T1000 (cell line): ENCODE results near the gene YTHDF1.
"Not testable (repeated sequence)": the region's sequence is repeated elsewhere in the genome, so short reads cannot be mapped to it uniquely, and the experiment has no call there.

Experiments
- DNase-seq: peaks from one replicate; lab custom pipeline; 2025; ENCODE audit warnings: mixed read lengths; lab: John Stamatoyannopoulos, UW

The YTHDF1 gene

GRCh38 chr20:63169681-63170080, 46.2 kb downstream of the YTHDF1 start:
- no peak for DNase-seq

GRCh38 chr20:63168861-63169260, 47.1 kb downstream of the YTHDF1 start:
- DNase-seq: no peak

- no peak for DNase-seq
Measured at GRCh38 chr20:63167918-63168520, 47.9 kb downstream of the YTHDF1 start.

GRCh38 chr20:63167026-63167917, 48.7 kb downstream of the YTHDF1 start:
- no peak for DNase-seq

GRCh38 chr20:63166193-63167020, 49.5 kb downstream of the YTHDF1 start:
- no peak for DNase-seq

- no peak for DNase-seq
Measured at GRCh38 chr20:63165356-63166192, 50.4 kb downstream of the YTHDF1 start.

- DNase-seq: no peak
Measured at GRCh38 chr20:63164484-63165355, 51.2 kb downstream of the YTHDF1 start.

- no peak for DNase-seq
Measured at GRCh38 chr20:63163596-63164483, 52.1 kb downstream of the YTHDF1 start.

- no peak for DNase-seq
Measured at GRCh38 chr20:63163171-63163570, 52.8 kb downstream of the YTHDF1 start.

- DNase-seq: no peak
Measured at GRCh38 chr20:63162206-63162795, 53.6 kb downstream of the YTHDF1 start.

- DNase-seq: no peak
Measured at GRCh38 chr20:63161176-63161651, 54.7 kb downstream of the YTHDF1 start.

GRCh38 chr20:63160641-63161175, 55.2 kb downstream of the YTHDF1 start:
- DNase-seq: no peak

- no peak for DNase-seq
Measured at GRCh38 chr20:63159826-63160640, 55.9 kb downstream of the YTHDF1 start.

GRCh38 chr20:63159251-63159650, 56.7 kb downstream of the YTHDF1 start:
- DNase-seq: not testable (repeated sequence)

- no peak for DNase-seq
Measured at GRCh38 chr20:63158845-63159244, 57.1 kb downstream of the YTHDF1 start.

- DNase-seq: no peak
Measured at GRCh38 chr20:63158352-63158751, 57.6 kb downstream of the YTHDF1 start.

GRCh38 chr20:63157431-63157830, 58.5 kb downstream of the YTHDF1 start:
- DNase-seq: not testable (repeated sequence)

- DNase-seq: no peak
Measured at GRCh38 chr20:63156221-63156671, 59.7 kb downstream of the YTHDF1 start.
